Breast epithelium (tissue), 3 donors: ENCODE results near the gene KCNG2.

Experiments
- CTCF ChIP-seq, 3 donors: fragments of 450-650 bp; IDR thresholded peaks; one replicate each; pipeline ENCODE4 v1.5.1; 2016 to 2017; ENCODE audit warnings: antibody characterized with exemption in 3 of 3, mild to moderate bottlenecking in 3 of 3, moderate library complexity in 3 of 3
- POLR2AphosphoS5 ChIP-seq, 3 donors: sonication (generic); formaldehyde crosslinking; IDR thresholded peaks; one replicate each; pipeline ENCODE4 v1.6.1; 2017; ENCODE audit warnings: antibody characterized with exemption in 3 of 3

- TF ChIP-seq CTCF (IDR thresholded peaks at IDR 0.05) (no peak), POLR2AphosphoS5 (IDR thresholded peaks at IDR 0.05) (no peak)
Measured at GRCh38 chr18:79914614-79915160, 116.9 kb downstream of the KCNG2 start.
